ENCODE results near the gene ANXA2.
A peak's percentile ranks its signal among the peaks of the same experiment; 100 is the strongest.

ANXA2 gene

DNA sequence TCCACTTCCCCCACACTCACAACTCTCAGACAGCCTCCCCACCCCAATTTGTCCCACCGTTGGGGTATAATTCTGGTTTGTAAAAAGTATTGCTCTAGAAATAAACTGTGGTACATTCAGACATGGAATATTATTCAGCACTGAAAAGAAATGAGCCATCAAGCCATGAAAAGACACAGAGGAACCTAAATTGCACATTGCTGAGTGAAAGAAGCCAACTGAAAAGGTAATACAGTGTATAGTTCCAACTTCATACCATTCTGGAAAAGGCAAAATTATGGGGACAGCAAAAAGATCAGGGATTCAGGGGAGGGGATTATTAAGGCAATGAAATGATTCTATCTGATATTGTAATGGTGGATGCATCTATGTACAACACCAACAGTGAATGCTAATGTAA lies 10.5 kb downstream of the ANXA2 start:
- H3K4me1 Mint-ChIP-seq (ENCODE audit: low read depth): peaks cover 49% of the 10 kb centered on the region
- no peak overlapping the region for H3K27ac Mint-ChIP-seq

GRCh38 chr15:60386615-60387014 lies 11.2 kb downstream of the ANXA2 start:
- Mint-ChIP-seq H3K36me3 (ENCODE audit: low read depth) (peaks cover 38% of the 10 kb centered on the region), H3K4me3 (no peak overlapping the region), H3K4me1 (ENCODE audit: low read depth) (peaks cover 45% of the 10 kb centered on the region), H3K9me3 (no peaks in the 10 kb centered on the region), H3K27me3 (no peaks in the 10 kb centered on the region), H3K27ac (no peak overlapping the region)
- DNase-seq: no peak

More for the DNA sequence above, 10.5 kb downstream of the ANXA2 start:
- no peaks in the 10 kb centered on the region for H3K9me3 Mint-ChIP-seq
- H3K36me3 Mint-ChIP-seq (ENCODE audit: low read depth): peaks cover 38% of the 10 kb centered on the region
- no peaks in the 10 kb centered on the region for H3K27me3 Mint-ChIP-seq
- H3K4me3 Mint-ChIP-seq: no peak overlapping the region
- no peak for DNase-seq

GRCh38 chr15:60385620-60386552 lies 11.9 kb downstream of the ANXA2 start:
- H3K4me1 Mint-ChIP-seq (ENCODE audit: low read depth): peaks cover 37% of the 10 kb centered on the region
- peaks cover 43% of the 10 kb centered on the region for H3K36me3 Mint-ChIP-seq (ENCODE audit: low read depth)
- no peak overlapping the region for H3K27ac Mint-ChIP-seq

GRCh38 chr15:60384526-60385126 lies 13.2 kb downstream of the ANXA2 start:
- H3K36me3 Mint-ChIP-seq (ENCODE audit: low read depth): peaks cover 51% of the 10 kb centered on the region
- no peak overlapping the region for H3K4me3 Mint-ChIP-seq
- no peaks in the 10 kb centered on the region for H3K27me3 Mint-ChIP-seq
- no peak overlapping the region for H3K27ac Mint-ChIP-seq
- no peak for DNase-seq
- H3K9me3 Mint-ChIP-seq: no peaks in the 10 kb centered on the region
- peaks cover 26% of the 10 kb centered on the region for H3K4me1 Mint-ChIP-seq (ENCODE audit: low read depth)

More at GRCh38 chr15:60385620-60386552, 11.9 kb downstream of the ANXA2 start:
- H3K4me3 Mint-ChIP-seq: no peak overlapping the region
- no peaks in the 10 kb centered on the region for H3K27me3 Mint-ChIP-seq
- DNase-seq: no peak
- no peaks in the 10 kb centered on the region for H3K9me3 Mint-ChIP-seq

GRCh38 chr15:60384053-60384452 lies 13.7 kb downstream of the ANXA2 start:
- peaks cover 56% of the 10 kb centered on the region for H3K36me3 Mint-ChIP-seq (ENCODE audit: low read depth)
- H3K4me3 Mint-ChIP-seq: no peak overlapping the region
- H3K27ac Mint-ChIP-seq: no peak overlapping the region
- H3K4me1 Mint-ChIP-seq (ENCODE audit: low read depth): peaks cover 20% of the 10 kb centered on the region
- no peak for DNase-seq
- no peaks in the 10 kb centered on the region for H3K27me3 Mint-ChIP-seq
- H3K9me3 Mint-ChIP-seq: no peaks in the 10 kb centered on the region

DNA sequence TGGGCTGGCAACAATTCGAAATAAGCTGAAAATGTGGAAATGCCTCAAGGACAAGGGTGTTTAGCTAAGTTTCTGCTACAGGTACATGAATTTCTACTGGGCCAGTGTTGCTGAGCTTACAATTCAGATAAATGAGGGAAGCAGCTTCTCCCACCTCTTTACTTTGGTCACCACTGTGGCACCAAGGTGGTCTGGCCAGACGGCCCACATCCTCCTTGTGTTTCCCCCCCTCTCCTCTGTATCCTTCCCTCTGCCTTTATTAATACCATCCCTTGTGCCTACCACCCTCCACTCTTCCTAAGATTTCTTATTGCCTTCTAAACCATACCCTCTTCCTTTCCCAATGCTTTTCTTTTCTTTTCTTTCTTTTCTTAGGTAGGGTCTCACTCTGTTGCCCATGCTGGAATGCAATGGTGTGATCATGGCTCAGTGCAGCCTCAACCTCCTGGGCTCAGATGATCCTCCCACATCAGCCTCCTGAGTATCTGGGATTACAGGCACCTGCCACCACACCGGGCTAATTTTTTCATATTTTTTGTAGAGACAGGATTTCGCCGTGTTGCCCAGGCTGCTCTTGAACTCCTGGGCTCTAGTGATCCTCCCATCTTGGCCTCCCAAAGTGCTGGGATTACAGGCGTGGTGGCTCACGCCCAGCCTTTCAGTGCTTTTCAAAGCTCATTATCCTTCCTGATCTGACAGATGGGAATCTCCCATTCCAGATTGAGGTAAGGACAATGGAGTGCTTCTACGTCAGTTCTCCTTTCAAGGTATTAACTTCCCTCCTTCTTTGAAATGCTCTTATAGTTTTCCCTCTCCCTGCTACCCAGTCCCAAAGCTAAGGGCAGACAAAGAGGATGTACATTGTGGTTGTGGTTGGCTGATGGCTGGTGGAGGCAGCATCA lies 14.8 kb downstream of the ANXA2 start:
- no peak for DNase-seq
- H3K4me3 Mint-ChIP-seq: no peak overlapping the region
- no peak overlapping the region for H3K27ac Mint-ChIP-seq
- peaks cover 13% of the 10 kb centered on the region for H3K4me1 Mint-ChIP-seq (ENCODE audit: low read depth)
- peaks cover 58% of the 10 kb centered on the region for H3K36me3 Mint-ChIP-seq (ENCODE audit: low read depth)
- no peaks in the 10 kb centered on the region for H3K9me3 Mint-ChIP-seq
- no peaks in the 10 kb centered on the region for H3K27me3 Mint-ChIP-seq

- no peak for DNase-seq
- Mint-ChIP-seq H3K27me3 (no peaks in the 10 kb centered on the region), H3K4me1 (ENCODE audit: low read depth) (peaks cover 3% of the 10 kb centered on the region), H3K9me3 (no peaks in the 10 kb centered on the region), H3K4me3 (no peak overlapping the region), H3K36me3 (ENCODE audit: low read depth) (peaks cover 64% of the 10 kb centered on the region), H3K27ac (no peak overlapping the region)
Observed at GRCh38 chr15:60381148-60381788, 16.5 kb downstream of the ANXA2 start.

DNA sequence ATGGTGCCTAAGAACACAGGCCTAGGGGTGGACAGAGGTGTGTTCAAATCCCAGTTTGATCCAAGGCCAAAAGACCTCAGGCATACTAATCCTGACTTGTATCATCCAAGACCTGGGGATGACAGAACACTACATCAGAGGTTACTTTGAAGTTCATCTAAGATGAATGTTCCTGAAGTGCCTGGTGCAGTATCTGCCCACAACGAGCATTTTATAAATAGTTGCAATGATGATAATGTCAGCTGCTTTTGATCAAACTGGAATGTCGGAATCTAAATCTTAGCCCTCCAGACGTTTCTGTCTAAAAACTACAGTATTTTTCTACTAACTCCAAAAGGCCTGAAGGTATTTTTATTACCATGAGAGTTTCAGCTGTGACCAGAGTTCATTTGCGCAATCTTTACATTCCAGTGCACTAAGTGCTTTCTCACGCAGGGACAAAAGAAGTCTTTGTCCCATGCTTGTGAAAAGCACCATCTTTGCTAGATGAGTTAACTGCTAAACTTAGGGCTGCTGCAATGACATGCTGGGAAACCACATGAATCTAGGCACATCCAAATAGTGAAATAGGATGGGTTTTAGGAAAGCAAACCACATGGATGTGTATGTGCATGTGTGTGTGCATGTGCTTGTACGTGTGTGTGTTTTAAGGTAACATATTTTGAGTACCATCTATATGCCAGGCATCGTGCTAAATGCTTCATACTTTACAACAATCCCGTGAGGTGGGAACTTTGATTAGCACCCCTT lies 18.1 kb downstream of the ANXA2 start:
- Mint-ChIP-seq H3K36me3 (ENCODE audit: low read depth) (peaks cover 69% of the 10 kb centered on the region), H3K27me3 (no peaks in the 10 kb centered on the region), H3K4me3 (no peak overlapping the region), H3K4me1 (ENCODE audit: low read depth) (peaks cover 2% of the 10 kb centered on the region), H3K9me3 (no peaks in the 10 kb centered on the region), H3K27ac (no peak overlapping the region)
- DNase-seq: no peak

DNA sequence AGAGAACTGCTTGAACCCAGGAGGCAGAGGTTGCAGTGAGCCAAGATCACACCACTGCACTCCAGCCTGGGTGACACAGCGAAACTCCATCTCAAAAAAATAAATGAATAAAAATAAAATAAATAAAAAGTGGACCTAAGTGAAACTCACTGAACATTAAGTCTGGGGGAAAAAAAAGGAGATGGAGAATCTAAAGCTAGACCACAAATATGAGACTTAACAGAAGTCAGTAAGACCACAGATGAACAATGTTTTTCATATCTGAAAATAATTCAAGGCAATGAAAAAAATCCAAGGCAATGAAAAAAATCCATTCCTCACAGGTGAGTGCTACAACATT lies 18.6 kb downstream of the ANXA2 start:
- Mint-ChIP-seq H3K36me3 (ENCODE audit: low read depth) (peaks cover 69% of the 10 kb centered on the region), H3K4me3 (no peak overlapping the region), H3K27me3 (no peaks in the 10 kb centered on the region), H3K9me3 (no peaks in the 10 kb centered on the region), H3K27ac (no peak overlapping the region), H3K4me1 (ENCODE audit: low read depth) (peaks cover 6% of the 10 kb centered on the region)
- no peak for DNase-seq

DNA sequence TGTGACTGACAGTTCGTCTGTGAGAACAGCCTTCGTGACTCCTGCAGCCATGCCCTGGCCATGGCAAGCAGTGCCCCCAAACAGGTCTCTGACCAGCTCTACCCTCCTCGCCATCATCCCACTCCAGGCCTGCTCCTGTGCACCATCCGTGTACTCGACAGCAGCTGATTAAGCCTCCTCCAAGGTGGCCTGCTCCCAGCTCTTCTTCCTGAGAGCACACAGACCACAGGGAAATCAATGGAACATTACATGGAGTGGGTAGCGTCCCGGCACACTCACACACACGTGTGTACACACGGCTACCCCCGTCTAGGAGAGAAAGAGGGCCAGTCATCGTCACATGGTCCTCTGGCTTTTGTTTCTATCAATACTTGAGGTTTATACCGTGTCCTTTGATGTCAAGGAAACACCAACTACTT lies 21.1 kb downstream of the ANXA2 start:
- no peak overlapping the region for H3K27ac Mint-ChIP-seq
- peaks cover 15% of the 10 kb centered on the region for H3K4me1 Mint-ChIP-seq (ENCODE audit: low read depth)
- H3K9me3 Mint-ChIP-seq: no peaks in the 10 kb centered on the region
- no peak for DNase-seq
- peaks cover 74% of the 10 kb centered on the region for H3K36me3 Mint-ChIP-seq (ENCODE audit: low read depth)
- H3K4me3 Mint-ChIP-seq: no peak overlapping the region
- no peaks in the 10 kb centered on the region for H3K27me3 Mint-ChIP-seq

- H3K4me1 Mint-ChIP-seq (ENCODE audit: low read depth): peaks cover 29% of the 10 kb centered on the region
- no peak overlapping the region for H3K27ac Mint-ChIP-seq
- no peaks in the 10 kb centered on the region for H3K27me3 Mint-ChIP-seq
Observed at GRCh38 chr15:60375306-60375705, 22.5 kb downstream of the ANXA2 start.

DNA sequence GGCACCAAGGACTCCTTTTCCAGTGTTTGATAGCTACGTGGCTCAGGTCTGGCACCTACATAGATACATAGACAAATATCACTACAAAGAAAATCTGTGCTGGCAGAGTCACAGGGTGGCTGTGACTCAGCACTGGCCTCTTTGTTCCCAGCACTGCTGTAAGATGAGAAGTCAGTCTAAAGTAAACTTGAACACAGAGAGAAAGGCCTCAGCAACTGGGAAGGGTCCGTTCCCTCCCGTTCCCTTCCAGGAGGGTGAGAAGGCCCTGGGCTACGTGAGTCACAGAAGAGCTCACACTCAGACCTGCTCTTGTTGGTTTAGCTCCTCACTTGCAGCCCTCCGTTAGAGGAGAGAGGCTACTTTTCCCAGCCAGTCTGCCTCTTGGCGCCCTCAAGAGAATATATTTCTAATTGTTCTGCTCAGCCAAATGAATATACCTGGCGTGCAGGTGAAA lies 23.1 kb downstream of the ANXA2 start:
- H3K36me3 Mint-ChIP-seq (ENCODE audit: low read depth): peaks cover 76% of the 10 kb centered on the region
- peaks cover 33% of the 10 kb centered on the region for H3K4me1 Mint-ChIP-seq (ENCODE audit: low read depth)
- H3K27ac Mint-ChIP-seq: no peak overlapping the region
- no peaks in the 10 kb centered on the region for H3K27me3 Mint-ChIP-seq
- H3K9me3 Mint-ChIP-seq: no peaks in the 10 kb centered on the region
- no peak overlapping the region for H3K4me3 Mint-ChIP-seq
- no peak for DNase-seq

More at GRCh38 chr15:60375306-60375705, 22.5 kb downstream of the ANXA2 start:
- DNase-seq: no peak
- Mint-ChIP-seq H3K9me3 (no peaks in the 10 kb centered on the region), H3K4me3 (no peak overlapping the region), H3K36me3 (ENCODE audit: low read depth) (peaks cover 76% of the 10 kb centered on the region)

DNA sequence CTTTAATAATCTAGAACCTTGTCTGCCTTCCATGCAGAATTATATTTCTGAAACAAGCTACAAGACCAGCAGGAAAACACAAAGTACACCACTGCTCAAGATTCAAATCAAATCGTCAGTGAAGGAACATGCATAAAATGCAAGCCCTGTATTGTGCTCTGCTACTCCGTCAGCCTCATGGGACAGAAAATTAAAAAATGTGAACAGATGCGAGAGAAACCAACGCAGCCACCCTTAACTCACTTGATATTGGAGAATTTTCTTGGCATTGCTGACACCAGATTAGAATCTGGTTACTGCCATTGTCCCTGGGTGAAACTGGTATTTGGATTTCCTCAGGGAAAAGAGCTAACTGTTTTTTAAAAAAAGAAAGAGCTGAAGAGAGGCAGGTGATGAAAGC lies 23.6 kb downstream of the ANXA2 start:
- Mint-ChIP-seq H3K4me3 (no peak overlapping the region), H3K27ac (peak overlapping the region; percentile 20), H3K27me3 (no peaks in the 10 kb centered on the region), H3K9me3 (no peaks in the 10 kb centered on the region), H3K36me3 (ENCODE audit: low read depth) (peaks cover 72% of the 10 kb centered on the region), H3K4me1 (ENCODE audit: low read depth) (peaks cover 33% of the 10 kb centered on the region)
- no peak for DNase-seq

Measured in activated T-cell treated with anti-CD3 and anti-CD28 coated beads, Interleukin-2, amount 50 U/mL, for 24 hours (primary cell).